Activated CD4-positive, CD25-positive, alpha-beta regulatory T cell treated with anti-CD3 and anti-CD28 coated beads, Interleukin-2, amount 50 U/mL, for 72 hours (primary cell): Measurements from ENCODE around the gene SPRR2G.
"Not testable (repeated sequence)": the region's sequence is repeated elsewhere in the genome, so short reads cannot be mapped to it uniquely, and the experiment has no call there.

Source experiments
- DNase-seq: peaks from one replicate; pipeline ENCODE4 v3.0.0; 2021

Gene SPRR2G

DNA sequence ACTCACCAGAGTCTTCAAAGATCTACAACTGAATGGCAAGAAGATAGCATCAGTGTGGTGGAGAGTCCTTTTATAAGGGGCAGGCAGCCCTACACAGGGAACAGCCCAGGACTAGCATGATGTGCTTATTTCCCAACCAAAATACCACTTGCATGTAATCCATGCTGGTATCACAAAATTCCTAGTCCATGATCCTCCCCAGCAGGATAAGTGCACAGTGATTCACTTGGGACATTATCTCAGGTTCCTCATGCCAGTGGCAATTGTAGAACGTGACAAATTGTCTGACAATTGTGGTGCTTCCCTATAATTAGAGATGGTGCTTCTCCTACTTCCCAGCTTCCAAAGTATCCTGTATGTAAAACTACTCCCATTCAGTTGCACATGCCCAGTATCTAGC is at the start of gene SPRR2G:
TSS of gene SPRR2G (minus strand) at position 45 of the 400 bp plus-strand sequence. CDS start 780 bp downstream, outside the sequence.
- no peak for DNase-seq

DNA sequence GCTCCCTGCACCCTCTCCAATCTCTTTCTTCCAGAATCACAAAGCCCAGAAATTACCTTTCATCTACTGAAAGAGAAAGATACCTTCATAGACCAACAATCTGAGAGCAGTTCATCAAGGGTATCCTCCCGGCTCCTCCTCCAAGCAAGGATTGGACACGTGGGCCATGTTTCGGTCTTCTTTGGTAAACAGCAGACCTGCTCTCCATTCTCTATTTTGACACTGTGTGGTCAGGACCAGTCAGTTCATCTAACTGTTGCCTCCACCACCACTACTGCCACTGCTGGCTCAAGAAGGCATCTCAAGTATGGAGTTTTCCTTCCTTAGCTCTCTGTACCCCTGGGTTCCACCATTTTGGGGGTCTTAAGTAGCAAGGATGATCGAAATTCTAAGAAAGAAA is 44.5 kb upstream of the SPRR2G start:
- no peak for DNase-seq

DNA sequence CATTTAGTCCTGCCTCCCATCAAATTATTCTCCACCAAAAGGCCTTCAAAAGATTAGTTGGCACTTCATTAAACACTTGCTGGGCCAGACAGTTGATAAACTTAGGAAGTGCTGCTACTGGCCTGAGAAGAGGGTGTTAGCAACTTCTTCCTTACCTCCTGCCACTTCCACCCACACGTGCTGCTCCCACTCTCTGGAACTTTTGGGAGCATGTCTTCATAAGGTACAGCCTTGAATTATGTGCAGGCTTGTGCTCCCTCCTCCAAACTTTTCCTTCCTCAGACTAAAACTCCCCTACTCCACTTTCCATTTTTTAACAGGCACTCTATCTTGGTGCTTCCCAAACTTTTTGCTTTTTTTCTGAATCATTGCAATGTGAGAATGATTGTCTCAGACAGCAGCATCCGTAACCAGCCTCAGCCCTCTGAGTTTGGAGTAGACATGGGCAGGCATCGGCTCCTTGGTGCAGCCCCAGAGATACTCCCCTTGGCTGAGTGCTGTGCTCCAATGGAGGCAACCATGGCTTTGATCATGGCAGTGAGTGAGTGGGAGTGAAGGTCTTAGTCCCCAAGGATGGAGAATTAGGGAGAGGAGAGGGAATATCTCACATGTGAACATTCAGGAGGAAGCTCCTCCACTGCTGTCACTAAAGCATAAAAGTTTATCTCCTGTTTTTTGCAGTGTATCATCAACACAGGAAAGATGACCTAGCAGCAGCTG is 43.8 kb upstream of the SPRR2G start:
- DNase-seq: no peak

DNA sequence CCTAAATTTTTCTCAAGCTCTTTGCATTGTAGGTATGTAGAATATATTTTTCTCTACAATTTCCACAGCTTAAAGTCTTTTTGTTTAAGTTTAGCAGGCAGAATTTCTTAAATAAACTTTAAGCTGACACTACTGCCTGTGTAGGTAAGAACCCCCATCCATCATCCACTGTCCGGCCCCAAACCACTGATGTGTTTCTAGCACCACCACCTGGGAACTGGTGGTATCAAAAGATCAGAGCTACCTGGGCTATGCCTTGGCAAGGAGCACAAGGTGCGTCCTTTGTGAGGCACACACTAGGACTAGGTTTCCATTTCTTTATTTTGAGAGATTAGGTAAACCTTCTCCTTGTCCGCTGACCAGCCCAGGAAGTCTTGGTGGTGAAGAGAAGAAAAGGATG is 42.0 kb upstream of the SPRR2G start:
- DNase-seq: no peak

DNA sequence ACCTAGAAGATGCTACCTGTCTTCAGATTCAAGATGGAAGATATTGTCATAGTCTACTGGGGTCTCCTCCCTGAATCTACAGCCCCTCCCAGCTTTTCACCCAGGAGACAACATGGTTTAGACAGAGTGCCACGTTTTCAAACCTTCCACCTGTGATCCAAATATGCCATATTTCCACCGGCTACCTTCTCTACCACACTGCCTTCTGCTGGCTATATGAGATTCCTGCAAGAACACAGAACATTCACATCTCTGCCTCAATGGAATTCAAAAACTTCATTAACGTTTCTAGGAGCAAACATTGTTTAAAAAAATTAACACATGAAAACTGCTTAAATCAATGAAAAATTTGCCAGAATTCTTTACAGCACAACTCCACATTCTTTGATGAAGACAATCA is 39.7 kb upstream of the SPRR2G start:
- no peak for DNase-seq

DNA sequence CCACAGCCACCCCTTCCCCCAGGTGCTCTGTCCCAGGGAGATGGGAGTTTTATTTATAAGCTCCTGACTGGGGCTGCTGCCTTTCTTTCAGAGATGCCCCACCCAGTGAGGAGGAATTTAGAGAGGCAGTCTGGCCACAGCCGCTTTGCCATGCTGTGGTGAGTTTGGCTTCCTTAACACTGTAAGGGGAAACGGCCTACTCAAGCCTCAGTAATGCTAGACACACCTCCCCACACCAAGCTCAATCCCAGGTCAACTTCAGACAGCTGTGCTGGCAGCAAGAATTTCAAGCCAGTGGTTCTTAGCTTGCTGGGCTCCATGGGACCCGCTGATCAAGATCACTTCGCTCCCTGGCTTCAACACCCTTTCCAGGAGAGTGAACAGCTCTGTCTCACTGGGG is 37.6 kb upstream of the SPRR2G start:
- DNase-seq: not testable (repeated sequence)

DNA sequence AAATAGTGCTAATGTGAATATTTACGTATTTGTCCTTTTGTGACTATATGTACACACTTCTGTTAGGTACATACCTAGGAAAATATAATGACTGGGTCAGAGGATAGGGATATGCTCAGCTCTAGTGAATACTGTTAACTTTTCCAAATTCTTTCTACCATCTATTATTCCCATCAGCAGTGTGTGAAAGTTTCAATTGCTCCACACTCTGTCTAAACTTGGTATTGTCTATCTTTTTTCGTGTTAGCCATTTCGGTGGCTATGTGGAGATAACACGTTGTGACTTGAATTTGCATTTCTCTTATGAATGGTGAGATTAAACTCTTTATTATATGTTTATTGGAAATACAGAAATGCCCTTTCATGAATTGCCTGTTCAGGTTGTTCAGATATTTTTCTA is 29.9 kb upstream of the SPRR2G start:
- no peak for DNase-seq

DNA sequence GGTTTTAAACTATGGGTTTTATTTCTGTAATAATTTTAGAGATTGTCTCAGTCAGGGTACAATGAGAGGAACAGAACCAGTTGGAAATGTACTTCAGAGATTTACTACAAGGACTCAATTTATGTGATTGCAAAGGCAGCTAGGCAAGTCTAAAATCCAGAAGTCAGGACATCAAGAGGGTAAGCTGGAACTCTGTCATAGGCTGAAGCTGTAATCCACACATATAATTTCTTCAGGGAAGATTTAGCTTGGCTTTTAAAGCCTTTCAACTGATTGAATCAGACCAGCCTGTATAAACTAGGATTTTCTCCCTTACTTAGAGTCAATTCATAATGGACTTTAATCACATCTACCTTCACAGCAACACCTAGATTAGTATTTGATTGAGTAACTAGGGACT is 28.2 kb upstream of the SPRR2G start:
- DNase-seq: no peak

DNA sequence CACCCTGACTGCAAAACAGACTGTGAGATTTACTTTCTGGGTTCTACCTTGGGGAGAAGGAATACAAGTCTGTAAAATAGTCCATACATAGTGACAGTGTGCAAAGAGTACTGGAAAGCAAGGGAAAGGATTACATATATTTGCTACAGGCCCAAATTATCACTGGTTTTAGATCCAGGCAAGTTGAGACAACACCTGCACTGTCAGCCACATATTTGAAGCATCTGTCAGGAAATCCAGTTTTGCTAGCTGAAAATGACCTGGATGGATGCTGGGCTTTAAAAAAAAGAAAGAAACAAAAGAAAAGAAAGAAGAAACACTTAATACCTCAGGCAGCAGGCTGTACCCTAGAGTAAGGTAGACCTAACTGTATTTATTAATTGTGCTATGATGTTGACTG is 23.9 kb upstream of the SPRR2G start:
- DNase-seq: no peak

DNA sequence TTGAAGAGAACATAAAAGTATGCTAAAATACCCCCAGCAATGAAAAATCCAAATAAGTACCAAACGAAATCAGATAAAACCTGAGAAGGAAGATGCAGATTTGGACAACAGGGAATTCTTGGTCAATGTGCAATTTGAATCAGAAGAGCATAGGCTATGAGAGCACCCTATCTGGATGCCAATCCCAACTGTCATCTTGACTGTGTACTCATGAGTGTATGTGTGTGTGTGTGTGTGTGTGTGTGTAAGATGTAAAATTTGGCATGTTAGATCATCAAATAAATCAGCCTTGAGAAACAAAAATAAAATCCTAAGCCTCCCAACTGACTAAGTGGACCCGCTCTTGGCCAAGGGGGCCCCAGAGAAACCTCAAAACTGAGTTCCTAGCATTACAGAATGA is 18.0 kb upstream of the SPRR2G start:
- DNase-seq: no peak

DNA sequence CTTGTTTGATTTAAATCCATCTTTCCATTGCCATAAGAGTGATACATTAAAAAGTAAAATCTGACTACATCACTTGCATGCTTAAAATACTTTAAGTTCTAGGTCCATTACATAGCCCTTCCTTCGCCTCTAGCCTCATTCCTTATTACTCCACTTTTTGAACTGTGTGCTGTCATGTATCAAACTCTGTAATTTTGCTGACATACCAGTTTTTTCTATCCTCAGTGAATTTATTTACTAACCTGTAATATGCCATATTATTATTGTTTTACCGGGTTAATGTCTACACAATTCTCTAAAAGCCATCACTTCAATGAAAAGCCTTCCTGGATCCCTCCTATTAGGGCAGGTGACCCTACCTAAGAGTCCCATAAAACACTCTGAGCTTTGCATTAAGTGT is 4.9 kb upstream of the SPRR2G start:
- DNase-seq: no peak

DNA sequence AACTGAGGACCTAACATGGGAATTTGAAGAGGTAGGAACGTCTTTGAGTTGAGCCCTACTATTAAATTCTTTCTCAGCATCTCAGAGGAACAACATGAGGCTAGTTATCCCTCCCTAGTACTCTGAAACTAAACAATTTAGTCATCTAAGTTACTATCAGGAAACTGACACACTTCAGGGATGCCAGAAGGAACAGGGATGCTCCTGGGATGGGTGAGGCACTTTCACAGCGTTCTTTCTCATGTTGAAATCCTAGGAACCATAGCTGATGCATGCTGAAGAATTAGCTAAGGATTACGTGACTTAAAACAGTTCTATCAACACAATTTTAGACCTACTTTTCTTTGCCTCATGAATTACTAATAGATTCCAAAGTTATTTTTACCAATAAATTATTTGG is 1.8 kb upstream of the SPRR2G start:
- no peak for DNase-seq

DNA sequence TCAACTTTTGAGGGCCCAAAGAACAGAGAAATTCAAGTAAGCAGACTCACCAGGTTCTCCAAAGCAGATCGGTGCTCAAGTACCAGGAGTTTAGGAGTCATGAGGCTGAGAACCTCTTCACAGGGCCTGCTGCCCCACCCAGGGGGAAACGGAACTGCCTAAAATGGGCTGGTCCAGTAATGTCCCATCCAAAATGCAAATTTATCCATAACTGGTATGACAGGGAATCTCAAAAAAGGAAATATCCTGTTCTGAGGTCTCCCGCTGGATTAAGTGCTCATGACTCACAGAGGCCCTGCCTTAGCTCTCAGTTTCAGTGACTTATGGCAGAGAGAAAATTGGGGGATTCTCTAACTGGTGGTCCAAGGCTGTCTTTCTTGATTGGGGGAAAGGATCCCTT is 9.3 kb downstream of the SPRR2G start:
- no peak for DNase-seq

DNA sequence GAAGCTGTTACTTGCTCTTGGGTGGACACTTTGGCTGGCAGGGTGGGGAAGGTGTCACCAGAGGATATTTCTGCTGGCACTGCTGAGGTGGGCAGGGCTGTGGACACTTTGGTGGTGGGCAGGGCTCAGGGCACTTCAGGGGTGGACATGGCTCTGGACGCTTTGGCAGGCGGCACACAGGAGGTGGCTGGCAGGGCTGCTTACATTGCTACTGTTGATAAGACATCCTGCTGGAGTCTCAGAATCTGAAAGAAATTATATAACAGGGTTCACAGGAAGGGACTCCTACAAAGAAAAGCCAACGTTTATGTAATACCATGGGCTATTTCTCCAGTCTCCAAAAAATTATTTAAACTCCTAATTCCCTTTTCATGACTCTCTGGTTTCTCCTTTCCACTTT is 10.2 kb downstream of the SPRR2G start:
- no peak for DNase-seq

DNA sequence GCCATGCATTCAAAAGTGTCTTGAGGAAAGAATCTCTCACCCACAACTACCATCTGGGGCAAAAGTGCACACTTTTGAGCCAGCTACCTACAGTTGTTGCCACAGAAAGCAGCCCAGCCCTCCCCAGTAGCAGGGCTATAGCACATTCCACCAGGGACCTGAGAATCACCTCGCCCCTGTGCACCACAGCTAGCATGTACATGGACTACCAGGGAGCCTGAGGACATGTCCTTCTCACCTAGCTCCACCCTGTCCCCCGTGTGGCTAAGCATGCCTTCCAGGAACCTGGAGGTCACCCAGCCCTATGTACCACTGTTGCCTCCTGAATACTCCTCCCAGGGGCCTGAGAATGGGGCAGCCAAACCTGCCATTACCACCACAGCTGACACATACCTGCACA is 16.9 kb downstream of the SPRR2G start:
- DNase-seq: no peak

DNA sequence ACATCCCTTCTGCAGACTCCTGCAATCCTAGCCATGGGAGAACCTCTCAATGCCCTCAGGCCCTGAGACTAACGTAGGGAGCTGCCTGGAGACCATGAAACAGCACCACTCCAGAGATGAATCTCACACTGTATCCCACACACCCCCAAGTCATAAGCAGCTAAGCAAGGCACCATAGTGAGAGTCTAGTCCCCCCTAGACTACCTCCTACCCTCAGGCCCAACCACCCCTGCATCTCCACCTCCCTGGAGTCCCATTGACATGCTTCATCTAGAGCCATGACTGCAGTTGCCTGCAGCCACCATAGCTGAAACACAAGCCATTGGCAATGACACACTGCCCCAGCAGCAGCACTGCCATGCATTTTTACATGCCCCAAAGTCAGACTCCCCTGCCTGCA is 17.4 kb downstream of the SPRR2G start:
- DNase-seq: no peak

DNA sequence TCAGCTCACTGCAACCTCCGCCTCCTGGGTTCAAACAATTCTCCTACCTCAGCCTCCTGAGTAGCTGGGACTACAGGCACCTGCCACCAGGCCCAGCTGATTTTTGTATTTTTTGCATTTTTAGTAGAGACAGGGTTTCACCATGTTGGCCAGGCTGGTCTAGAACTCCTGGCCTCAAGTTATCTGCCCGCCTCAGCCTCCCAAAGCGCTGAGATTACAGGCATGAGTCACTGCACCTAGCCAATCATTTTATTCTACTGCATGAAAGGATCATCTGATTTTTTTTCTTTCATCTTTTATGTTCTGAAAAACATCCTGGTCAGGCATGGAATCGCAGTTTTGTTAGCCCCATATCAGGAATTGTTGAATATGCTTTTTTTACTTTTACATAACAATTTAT is 22.0 kb downstream of the SPRR2G start:
- DNase-seq: not testable (repeated sequence)

DNA sequence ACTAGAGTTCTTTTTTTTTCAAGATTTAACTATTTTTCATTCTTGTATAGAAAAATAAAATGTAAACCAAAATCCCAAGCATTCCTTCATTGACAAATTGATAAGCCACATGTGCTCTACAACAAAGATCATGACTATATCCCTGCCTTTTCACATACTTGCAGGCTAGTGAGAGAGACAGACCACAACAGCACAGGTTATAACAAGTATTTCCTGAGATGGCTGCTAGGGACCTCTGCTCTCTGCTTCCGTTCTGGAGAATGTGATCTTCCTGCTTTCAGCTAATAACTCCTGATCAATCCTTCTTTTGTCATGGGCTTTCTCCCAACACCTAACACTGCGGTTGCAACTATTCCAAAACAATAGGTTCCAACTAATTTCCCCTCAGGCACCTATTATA is 23.4 kb downstream of the SPRR2G start:
- no peak for DNase-seq

DNA sequence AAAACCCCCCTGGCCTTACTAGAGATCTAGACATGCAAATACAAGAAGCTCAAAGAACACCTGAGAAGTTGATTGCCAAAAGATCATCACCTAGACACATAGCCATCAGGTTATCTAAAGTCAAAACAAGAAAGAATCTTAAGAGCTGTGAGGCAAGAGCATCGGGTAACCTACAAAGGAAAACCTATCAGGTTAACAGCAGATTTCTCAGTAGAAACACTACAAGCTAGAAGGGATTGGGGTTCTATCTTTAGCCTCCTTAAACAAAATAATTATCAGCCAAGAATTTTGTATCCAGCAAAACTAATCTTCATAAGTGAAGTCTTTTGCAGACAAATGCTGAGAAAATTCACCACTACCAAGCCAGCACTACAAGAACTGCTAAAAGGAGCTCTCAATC is 25.2 kb downstream of the SPRR2G start:
- no peak for DNase-seq

DNA sequence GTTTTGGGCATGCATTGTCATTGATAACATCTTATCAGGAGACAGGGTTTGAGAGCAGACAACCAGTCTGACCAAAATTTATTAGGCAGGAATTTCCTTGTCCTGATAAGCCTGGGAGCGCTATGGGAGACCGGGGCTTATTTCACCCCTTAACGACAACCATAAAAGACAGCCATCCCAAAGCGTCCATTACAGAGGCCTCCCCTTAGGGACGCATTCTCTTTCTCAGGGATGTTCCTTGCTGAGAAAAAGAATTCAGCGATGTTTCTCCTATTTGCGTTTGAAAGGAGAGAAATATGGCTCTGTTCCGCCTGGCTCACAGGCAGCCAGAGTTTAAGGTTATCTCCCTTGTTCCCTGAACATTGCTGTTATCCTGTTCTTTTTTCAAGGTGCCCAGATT is 26.9 kb downstream of the SPRR2G start:
- not testable (repeated sequence) for DNase-seq

DNA sequence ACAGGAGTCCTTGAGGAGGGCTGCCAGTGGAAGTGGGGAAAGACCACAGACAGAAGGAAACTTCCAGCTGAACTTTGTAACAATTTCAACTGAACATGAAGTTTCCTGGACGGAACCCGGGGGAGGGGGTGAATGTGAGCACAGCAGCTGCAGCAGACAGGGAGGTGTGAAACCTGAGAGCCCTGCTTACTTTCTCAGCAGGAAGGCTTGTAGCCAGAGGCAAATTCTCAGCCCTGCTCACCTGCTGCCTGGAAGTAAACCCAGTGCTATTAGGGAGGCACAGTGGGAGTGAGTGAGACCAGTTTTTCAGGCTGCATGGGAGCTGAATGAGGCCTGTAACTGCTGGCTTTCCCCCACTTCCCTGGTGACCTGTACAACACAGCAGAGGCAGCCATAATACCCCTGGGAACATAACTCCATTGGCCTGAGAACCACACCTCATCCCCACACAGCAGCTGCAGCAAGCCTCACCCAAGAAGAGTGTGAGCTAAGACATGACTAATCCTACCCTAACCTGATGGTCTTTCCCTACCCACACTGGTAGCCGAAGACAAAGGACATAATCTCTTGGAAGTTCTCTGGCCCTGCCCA is 27.8 kb downstream of the SPRR2G start:
- DNase-seq: no peak

DNA sequence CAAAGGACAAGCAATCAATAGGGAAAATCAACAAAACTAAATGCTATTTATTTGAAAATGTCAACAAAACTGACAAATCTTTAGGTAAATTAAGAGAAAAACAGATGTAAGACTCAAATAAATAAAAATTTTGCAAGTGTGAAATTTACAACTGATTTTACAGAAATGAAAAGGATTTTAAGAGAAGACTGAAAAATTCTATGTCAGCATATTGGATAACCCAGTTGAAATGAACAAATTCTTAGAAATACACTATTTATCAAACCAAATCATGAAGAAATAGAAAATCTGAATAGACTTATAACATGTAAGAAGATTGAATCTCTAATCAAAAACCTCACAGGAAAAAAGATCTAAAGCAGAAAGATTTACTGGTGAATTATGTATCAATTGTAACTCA is 29.7 kb downstream of the SPRR2G start:
- DNase-seq: no peak

DNA sequence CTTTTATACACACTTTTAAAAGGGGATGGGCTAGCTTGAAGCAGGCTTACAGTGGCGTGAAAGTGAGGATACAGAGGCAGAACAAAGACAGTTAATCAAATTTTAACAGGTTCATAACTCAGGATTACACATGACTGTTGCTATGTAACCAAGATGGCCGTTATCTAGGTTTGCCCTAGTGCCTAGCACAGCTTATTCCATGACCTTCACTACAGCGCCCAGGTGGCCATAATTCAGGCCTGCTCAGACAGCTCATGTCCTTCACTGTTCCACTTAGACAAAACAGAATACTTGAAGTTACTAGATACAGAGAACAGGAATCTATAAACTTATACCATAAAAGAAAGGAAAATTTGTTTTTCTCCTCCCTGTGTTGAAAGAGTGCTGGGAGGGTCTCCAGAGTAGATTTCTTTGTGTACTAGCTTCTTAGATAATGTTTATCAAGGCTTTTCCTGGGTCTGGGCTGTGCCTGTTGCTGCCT is 31.2 kb downstream of the SPRR2G start:
- DNase-seq: no peak

DNA sequence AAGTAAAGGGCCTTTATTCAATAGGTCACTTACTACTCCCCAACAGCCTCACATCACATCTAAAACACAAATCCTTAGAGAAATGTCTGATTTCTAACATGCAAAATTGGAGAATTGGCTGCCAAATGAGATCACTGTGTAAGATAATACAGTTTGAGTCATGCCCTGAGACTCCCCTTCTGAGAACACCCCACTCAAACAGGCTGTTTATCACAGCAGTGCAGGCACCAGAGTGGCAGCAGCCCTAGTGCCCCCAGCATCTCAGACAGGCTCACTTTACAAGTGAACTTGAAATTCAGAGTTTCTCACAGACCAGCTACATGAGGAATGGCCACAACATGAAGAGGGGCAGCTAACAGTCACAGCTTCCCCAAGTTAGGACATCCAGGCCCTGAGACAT is 35.4 kb downstream of the SPRR2G start:
- DNase-seq: not testable (repeated sequence)

DNA sequence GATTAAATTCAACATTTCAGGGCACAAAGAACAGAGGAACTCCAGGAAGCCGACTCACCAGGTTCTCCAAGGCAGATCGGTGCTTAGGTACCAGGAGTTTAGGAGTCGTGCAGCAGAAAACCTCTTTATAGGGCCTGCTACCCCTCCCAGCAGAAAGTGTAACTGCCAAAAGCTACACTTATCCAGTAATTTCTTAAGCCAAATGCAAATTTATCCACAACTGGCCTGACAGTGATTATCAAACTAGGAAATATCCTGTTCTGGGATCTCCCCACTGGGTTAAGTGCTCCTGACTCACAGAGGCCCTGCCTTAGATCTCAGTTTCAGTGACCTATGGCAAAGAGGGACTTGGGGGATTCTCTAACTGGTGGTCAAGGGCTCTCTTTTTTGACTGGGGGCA is 37.3 kb downstream of the SPRR2G start, which contains the start of gene SPRR2F:
TSS of gene SPRR2F (minus strand) at position 101 of the 400 bp plus-strand sequence. CDS start 783 bp downstream, outside the sequence.
- no peak for DNase-seq
